Measurements from ENCODE around the gene ZNF511. TPM values are rescaled to one million over a fixed set of nuclear protein-coding genes. Genes with fewer than 3 reads are reported as not detected.

ZNF511 gene
- total and polyA plus RNA-seq, 10 donors, result 26.3 to 50.6 (median 30.5) TPM

DNA sequence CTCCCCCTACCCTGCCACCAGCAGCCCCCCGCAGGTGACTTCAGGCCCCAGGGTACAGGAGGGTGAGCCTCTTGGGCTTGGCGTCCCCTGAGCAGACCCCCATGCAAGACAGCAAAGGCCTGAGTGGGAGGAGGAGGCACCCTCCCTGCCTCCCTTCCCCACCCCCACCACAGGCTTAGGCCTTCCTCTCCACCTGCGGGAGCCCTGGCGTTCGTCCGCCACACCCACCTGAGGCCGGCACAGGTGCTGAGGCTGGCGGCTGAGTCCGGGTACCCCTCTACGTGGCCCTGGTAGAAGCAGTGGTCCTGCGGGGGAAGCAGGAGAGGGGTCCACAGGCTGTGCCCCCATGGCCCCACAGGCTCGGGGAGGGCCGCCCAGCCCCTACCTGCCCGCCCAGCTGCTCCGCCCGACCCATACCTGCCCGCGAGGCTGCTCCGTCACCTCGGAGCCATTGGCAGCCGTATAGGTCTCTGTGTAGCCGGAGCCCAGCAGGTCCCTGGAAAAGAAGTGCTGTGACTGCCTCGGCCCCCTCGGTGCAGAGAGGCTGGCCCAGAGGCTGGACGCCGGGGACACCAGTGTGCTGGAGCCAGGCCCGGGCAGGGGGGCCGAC lies 35.1 kb upstream of the ZNF511 start:
- WGBS, 5 donors, result 88 to 94% (median 91%) methylated on average over 19 to 28 of the region's 28 CpGs
- Histone ChIP-seq H3K9me3 (no peaks in the 10 kb centered on the region), H3K27ac (peak overlapping the region in 2 of 8 donors; percentile 96 to 98), H3K36me3 (peaks cover 0 to 56% (median 51%) of the 10 kb centered on the region in 6 donors), H3K27me3 (replicated peaks in 1 of 7) (peaks cover 0 to 32% (median 7%) of the 10 kb centered on the region in 7 donors), H3K4me3 (no peak overlapping the region), H3K4me1 (peaks cover 13 to 60% (median 47%) of the 10 kb centered on the region in 6 donors)
- intact Hi-C loops (cut with DNase I; ENCODE audit: low total_unique reads), result no loop called here
- TF ChIP-seq POLR2AphosphoS5 (IDR thresholded peaks at IDR 0.05), result peak in 1 of 3 donors; percentile 22
- TF ChIP-seq POLR2A (IDR thresholded peaks at IDR 0.05), result no peak
- TF ChIP-seq, protein P1, sequence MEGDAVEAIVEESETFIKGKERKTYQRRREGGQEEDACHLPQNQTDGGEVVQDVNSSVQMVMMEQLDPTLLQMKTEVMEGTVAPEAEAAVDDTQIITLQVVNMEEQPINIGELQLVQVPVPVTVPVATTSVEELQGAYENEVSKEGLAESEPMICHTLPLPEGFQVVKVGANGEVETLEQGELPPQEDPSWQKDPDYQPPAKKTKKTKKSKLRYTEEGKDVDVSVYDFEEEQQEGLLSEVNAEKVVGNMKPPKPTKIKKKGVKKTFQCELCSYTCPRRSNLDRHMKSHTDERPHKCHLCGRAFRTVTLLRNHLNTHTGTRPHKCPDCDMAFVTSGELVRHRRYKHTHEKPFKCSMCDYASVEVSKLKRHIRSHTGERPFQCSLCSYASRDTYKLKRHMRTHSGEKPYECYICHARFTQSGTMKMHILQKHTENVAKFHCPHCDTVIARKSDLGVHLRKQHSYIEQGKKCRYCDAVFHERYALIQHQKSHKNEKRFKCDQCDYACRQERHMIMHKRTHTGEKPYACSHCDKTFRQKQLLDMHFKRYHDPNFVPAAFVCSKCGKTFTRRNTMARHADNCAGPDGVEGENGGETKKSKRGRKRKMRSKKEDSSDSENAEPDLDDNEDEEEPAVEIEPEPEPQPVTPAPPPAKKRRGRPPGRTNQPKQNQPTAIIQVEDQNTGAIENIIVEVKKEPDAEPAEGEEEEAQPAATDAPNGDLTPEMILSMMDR (IDR thresholded peaks at IDR 0.05 in 8 of 11, conservative IDR thresholded peaks at IDR 0.05 in 3 of 11), result no peak
- peak; percentile 83 for DNase-seq

DNA sequence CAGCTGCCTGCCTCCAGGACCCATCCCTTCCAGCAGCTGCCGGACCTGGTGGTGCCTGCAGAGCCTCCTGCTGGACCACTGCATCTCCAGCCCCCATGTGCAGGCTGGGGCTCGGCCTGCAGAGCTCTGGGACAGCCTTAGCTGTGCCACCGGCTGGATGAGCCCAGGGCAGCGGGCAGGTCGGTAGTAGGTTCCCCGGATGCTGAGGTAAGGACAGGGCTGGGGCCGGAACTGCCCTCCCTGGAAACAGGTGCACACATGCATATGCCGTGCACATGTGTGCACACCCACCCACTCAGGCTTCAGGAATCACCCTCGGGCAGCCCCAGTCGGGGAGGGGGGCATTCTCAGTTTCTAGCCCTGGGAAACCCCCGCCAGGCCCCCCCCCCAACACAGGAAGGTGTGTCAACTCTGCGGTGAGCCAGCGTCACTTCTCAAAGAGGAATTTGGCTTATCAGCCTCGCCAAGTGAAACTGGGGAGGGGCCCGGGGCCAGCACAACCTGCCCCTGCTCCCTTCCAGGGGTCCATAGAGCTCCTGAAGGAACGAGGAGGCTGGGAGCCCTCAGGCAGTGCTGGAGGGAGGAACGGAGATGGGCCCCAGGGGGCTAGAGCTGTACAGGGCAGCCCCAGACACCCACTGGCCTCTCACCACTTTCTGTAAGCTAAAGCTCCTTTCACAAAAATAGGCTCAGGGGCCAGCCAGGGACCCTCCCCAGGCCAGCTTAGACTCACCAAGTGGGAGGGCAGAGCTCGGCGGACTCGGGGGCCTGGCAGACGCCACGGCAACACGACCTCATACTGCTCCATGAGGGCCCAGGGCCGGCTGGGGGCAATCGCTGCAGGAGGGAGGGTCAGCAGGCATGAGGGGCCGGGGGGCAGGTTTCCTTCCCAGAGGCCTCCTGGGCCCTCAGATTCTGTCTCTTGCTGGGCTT lies 33.7 kb upstream of the ZNF511 start:
- Histone ChIP-seq H3K4me1 (peaks cover 17 to 74% (median 61%) of the 10 kb centered on the region in 6 donors), H3K4me3 (peak overlapping the region; percentile 12 to 72 (median 52)), H3K36me3 (peaks cover 2 to 56% (median 39%) of the 10 kb centered on the region in 6 donors), H3K9me3 (no peaks in the 10 kb centered on the region), H3K27me3 (replicated peaks in 1 of 7) (peaks cover 0 to 32% (median 7%) of the 10 kb centered on the region in 7 donors), H3K27ac (peak overlapping the region; percentile 35 to 98 (median 88))
- WGBS, 5 donors, result 10 to 21% (median 16%) methylated on average over 16 to 26 of the region's 26 CpGs
- peak; percentile 94 for DNase-seq
- intact Hi-C loops (cut with DNase I; ENCODE audit: low total_unique reads), result no loop called here
- peak; percentile 56 to 78 (median 69) for TF ChIP-seq POLR2AphosphoS5 (IDR thresholded peaks at IDR 0.05)
- no peak for TF ChIP-seq POLR2A (IDR thresholded peaks at IDR 0.05)

DNA sequence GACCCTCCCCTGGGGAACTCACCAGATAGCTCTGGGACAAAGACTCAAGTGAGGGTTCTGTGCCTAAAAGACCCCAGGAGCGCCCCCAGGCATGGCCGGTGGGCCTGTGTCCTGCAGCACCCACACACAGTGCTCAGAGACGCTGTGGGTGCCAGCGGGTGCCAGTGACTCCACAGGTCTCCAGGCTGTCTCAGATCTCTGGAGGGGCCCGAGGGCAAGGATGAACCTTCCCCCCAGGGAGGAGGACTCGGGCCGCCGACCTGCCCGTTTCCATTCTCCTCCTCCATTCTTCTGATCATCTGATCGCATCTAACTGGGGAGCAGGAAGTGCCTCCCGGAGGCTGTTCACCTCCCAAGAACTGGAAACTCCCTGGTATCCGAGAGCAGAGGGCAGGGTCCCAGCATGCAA lies 33.0 kb upstream of the ZNF511 start:
- Histone ChIP-seq H3K27ac (peak overlapping the region; percentile 35 to 98 (median 88)), H3K27me3 (replicated peaks in 1 of 7) (peaks cover 0 to 32% (median 7%) of the 10 kb centered on the region in 7 donors), H3K9me3 (no peaks in the 10 kb centered on the region), H3K36me3 (peaks cover 2 to 56% (median 35%) of the 10 kb centered on the region in 6 donors), H3K4me3 (peak overlapping the region; percentile 38 to 72 (median 52)), H3K4me1 (peaks cover 17 to 80% (median 64%) of the 10 kb centered on the region in 6 donors)
- intact Hi-C loops (cut with DNase I; ENCODE audit: low total_unique reads), result no loop called here
- WGBS, 5 donors, result 7 to 20% (median 10%) methylated on average over 8 to 12 of the region's 12 CpGs
- no peak for DNase-seq
- no peak for TF ChIP-seq POLR2A (IDR thresholded peaks at IDR 0.05)
- TF ChIP-seq, protein P1 (IDR thresholded peaks at IDR 0.05 in 8 of 11, conservative IDR thresholded peaks at IDR 0.05 in 3 of 11), result peak in 5 of 11 experiments; percentile 20 to 40 (median 31)
- no peak for TF ChIP-seq POLR2AphosphoS5 (IDR thresholded peaks at IDR 0.05)

DNA sequence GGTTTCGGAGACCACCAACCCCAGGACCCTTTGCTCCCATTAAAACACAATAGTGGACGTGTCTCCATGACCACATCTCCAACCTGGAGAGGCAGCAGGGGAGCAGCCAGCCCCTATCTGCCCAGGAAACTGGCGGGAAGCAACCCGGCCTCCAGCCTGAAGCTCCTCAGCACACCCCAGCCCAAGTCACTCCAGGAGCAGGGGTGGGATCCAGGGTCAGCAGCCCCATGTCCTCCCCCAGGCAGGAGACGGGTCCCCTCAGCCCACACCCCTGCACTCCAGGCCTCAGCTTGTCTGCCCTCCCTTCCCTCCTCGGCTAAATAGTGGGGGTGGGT lies 32.6 kb upstream of the ZNF511 start:
- DNase-seq, result no peak
- H3K27me3 ChIP-seq (replicated peaks in 1 of 7), result peaks cover 0 to 32% (median 7%) of the 10 kb centered on the region in 7 donors
- WGBS, 5 donors, result 0 to 17% (median 11%) methylated on average over 2 to 6 of the region's 6 CpGs
- no peaks in the 10 kb centered on the region for H3K9me3 ChIP-seq
- H3K4me3 ChIP-seq, result peak overlapping the region; percentile 38 to 72 (median 52)
- H3K4me1 ChIP-seq, result peaks cover 17 to 83% (median 64%) of the 10 kb centered on the region in 6 donors
- TF ChIP-seq POLR2A (IDR thresholded peaks at IDR 0.05) (no peak), POLR2AphosphoS5 (IDR thresholded peaks at IDR 0.05) (no peak)
- TF ChIP-seq, protein P1 (IDR thresholded peaks at IDR 0.05 in 8 of 11, conservative IDR thresholded peaks at IDR 0.05 in 3 of 11), result no peak
- peak overlapping the region; percentile 35 to 98 (median 88) for H3K27ac ChIP-seq
- intact Hi-C loops (cut with DNase I; ENCODE audit: low total_unique reads), result no loop called here
- H3K36me3 ChIP-seq, result peaks cover 2 to 56% (median 32%) of the 10 kb centered on the region in 6 donors
